ENCODE data around the gene UBE2D3. TPM values are rescaled to one million over a fixed set of nuclear protein-coding genes. Genes with fewer than 3 reads are reported as not detected.

Gene UBE2D3
- total RNA-seq, 2 donors from 2014 or later = 318 to 370 TPM

DNA sequence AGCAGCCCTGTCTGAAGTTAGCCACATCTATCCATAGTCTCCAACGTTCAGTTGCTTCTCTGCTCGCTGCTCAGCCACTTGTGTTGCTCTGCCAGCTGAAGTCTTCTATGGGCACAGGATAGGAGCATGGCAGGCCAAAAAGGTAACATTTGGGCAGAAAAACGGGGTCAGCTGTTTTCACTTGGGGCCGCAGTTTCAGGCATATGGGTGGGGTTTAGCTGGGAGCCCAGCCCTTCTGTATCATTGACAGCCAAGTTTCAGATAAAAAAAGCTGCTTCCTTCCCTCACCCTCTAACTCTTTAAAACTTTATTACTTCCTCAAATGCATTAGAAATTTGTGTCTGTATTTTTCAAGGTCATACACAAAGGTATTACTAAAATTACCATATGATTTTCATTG lies 48.1 kb downstream of the UBE2D3 start:
- Histone ChIP-seq H3K27ac (no peak overlapping the region), H3K4me1 (replicated peaks) (no peaks in the 10 kb centered on the region), H3K27me3 (replicated peaks; ENCODE audit: insufficient read depth) (no peaks in the 10 kb centered on the region), H3K4me3 (no peak overlapping the region), H3K9me3 (no peaks in the 10 kb centered on the region), H3K36me3 (no peaks in the 10 kb centered on the region)
- no peak for DNase-seq (ENCODE audit: low spot score)
- TF ChIP-seq POLR2AphosphoS5 (IDR thresholded peaks at IDR 0.05) = no peak
- intact Hi-C loops (cut with DNase I) = no loop called here
- WGBS = 69% methylated on average over 4 of the region's 4 CpGs

DNA sequence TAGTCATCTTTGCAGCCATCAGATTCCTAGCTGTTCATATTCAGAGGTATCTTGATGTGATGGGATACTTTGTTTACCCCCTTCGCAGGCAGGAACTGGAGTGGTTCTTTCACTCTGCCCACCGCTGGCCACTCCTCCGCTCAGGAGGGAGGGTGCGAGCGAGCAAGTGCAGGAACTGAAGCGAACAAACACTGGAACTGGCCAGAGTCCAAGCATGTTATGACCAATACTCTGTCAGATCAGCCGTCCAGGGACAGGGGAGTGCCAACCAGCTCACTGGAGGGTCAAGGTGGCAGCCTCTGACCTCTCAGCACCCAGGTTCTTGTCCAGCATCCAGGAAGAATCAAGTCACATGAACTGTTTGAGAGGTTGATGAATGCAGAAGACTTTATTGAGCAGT lies 48.6 kb downstream of the UBE2D3 start:
- Histone ChIP-seq H3K36me3 (no peaks in the 10 kb centered on the region), H3K27me3 (replicated peaks; ENCODE audit: insufficient read depth) (no peaks in the 10 kb centered on the region), H3K27ac (no peak overlapping the region), H3K4me1 (replicated peaks) (no peaks in the 10 kb centered on the region), H3K9me3 (no peaks in the 10 kb centered on the region), H3K4me3 (no peak overlapping the region)
- WGBS = 56% methylated on average over 7 of the region's 7 CpGs
- TF ChIP-seq POLR2AphosphoS5 (IDR thresholded peaks at IDR 0.05) (no peak), POLR2A (IDR thresholded peaks at IDR 0.05) (no peak)
- TF ChIP-seq, protein P1, sequence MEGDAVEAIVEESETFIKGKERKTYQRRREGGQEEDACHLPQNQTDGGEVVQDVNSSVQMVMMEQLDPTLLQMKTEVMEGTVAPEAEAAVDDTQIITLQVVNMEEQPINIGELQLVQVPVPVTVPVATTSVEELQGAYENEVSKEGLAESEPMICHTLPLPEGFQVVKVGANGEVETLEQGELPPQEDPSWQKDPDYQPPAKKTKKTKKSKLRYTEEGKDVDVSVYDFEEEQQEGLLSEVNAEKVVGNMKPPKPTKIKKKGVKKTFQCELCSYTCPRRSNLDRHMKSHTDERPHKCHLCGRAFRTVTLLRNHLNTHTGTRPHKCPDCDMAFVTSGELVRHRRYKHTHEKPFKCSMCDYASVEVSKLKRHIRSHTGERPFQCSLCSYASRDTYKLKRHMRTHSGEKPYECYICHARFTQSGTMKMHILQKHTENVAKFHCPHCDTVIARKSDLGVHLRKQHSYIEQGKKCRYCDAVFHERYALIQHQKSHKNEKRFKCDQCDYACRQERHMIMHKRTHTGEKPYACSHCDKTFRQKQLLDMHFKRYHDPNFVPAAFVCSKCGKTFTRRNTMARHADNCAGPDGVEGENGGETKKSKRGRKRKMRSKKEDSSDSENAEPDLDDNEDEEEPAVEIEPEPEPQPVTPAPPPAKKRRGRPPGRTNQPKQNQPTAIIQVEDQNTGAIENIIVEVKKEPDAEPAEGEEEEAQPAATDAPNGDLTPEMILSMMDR (IDR thresholded peaks at IDR 0.05) = no peak
- no peak for DNase-seq (ENCODE audit: low spot score)
- intact Hi-C loops (cut with DNase I) = no loop called here

GRCh38 chr4:102775805-102776204 lies 51.5 kb downstream of the UBE2D3 start:
- no peak for DNase-seq (ENCODE audit: low spot score)
- Histone ChIP-seq H3K4me3 (no peak overlapping the region), H3K27me3 (replicated peaks; ENCODE audit: insufficient read depth) (no peaks in the 10 kb centered on the region), H3K9me3 (no peaks in the 10 kb centered on the region), H3K4me1 (replicated peaks) (no peaks in the 10 kb centered on the region), H3K36me3 (no peaks in the 10 kb centered on the region), H3K27ac (no peak overlapping the region)
- 86% methylated on average over 1 of the region's 1 CpG for WGBS
- TF ChIP-seq POLR2A (IDR thresholded peaks at IDR 0.05) (no peak), POLR2AphosphoS5 (IDR thresholded peaks at IDR 0.05) (no peak)
- TF ChIP-seq, protein P1 (IDR thresholded peaks at IDR 0.05) = no peak
- intact Hi-C loops (cut with DNase I) = no loop called here

DNA sequence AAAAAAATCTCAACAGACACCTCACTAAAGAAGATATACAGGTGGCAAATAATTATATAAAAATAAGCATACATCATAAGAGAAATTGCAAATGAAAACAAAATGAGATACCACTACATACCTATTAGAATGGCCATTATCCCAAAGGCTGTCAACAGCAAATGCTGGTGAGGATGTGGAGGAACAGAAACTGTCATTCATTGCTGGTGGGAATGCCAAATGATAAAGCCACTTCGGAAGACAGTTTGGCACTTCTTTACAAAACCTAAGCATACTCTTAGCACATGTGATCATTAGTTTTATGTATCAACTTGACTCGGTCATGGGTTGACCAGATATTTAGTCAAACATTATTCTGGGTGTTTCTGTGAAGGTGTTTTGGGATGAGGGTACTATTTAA lies 53.1 kb downstream of the UBE2D3 start:
- no peak overlapping the region for H3K4me3 ChIP-seq
- DNase-seq (ENCODE audit: low spot score) = no peak
- H3K4me1 ChIP-seq (replicated peaks) = no peaks in the 10 kb centered on the region
- no peaks in the 10 kb centered on the region for H3K36me3 ChIP-seq
- H3K27ac ChIP-seq = no peak overlapping the region
- WGBS = 66% methylated on average over 2 of the region's 2 CpGs
- TF ChIP-seq, protein P1 (IDR thresholded peaks at IDR 0.05) = no peak
- no peak for TF ChIP-seq POLR2AphosphoS5 (IDR thresholded peaks at IDR 0.05)
- intact Hi-C loops (cut with DNase I) = no loop called here
- H3K27me3 ChIP-seq (replicated peaks; ENCODE audit: insufficient read depth) = no peaks in the 10 kb centered on the region
- no peaks in the 10 kb centered on the region for H3K9me3 ChIP-seq

DNA sequence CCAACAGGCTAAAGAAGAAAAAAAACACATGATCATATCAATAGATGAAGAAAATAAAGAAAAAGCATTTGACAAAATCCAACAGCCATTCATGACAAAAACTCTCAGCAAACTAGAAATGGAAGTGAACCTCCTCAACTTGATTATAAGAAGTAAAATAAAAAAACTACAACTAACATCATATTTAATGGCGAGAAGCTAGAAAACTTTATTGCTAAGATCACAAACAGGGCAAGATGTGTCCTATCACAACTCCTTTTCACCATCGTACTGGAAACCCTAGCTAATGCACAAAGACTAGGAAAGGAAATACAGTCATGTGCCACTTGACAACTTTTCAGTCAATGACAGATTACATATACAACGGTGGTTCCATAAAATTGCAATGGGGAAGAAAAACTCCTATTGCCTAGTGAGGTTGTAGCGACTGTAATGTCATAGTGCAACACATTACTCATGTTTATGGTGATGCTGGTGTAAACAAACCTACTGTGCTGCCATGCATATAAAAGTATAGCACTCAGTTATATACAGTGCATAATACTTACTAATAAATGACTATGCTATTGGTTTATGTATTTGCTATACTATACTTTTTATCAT lies 54.5 kb downstream of the UBE2D3 start:
- intact Hi-C loops (cut with DNase I) = no loop called here

More for the DNA sequence above, 54.5 kb downstream of the UBE2D3 start:
- DNase-seq (ENCODE audit: low spot score) = no peak
- no peak for TF ChIP-seq POLR2A (IDR thresholded peaks at IDR 0.05)
- TF ChIP-seq, protein P1 (IDR thresholded peaks at IDR 0.05) = no peak
- TF ChIP-seq POLR2AphosphoS5 (IDR thresholded peaks at IDR 0.05) = no peak
- Histone ChIP-seq H3K36me3 (no peaks in the 10 kb centered on the region), H3K27ac (no peak overlapping the region), H3K4me1 (replicated peaks) (no peaks in the 10 kb centered on the region), H3K27me3 (replicated peaks; ENCODE audit: insufficient read depth) (no peaks in the 10 kb centered on the region), H3K4me3 (no peak overlapping the region), H3K9me3 (no peaks in the 10 kb centered on the region)
- WGBS = 71% methylated on average over 4 of the region's 4 CpGs
